K562 (cell line): ENCODE measurements around the gene GAK.

Source experiments
- BHLHE40 ChIP-seq: IDR thresholded peaks from 2 replicates; pipeline ENCODE4 v1.6.1; 2011; ENCODE audit warnings: low read length, improper control_type of control experiment
- ESRRB ChIP-seq: fragments of 250-450 bp; sonication (Bioruptor Pico); IDR thresholded peaks from 2 replicates; pipeline ENCODE4 v1.5.0; 2020; ENCODE audit warnings: mild to moderate bottlenecking, moderate library complexity, borderline replicate concordance
- FOS ChIP-seq: IDR thresholded peaks from 3 replicates; pipeline ENCODE4 v1.6.1; 2011; ENCODE audit not compliant: insufficient read length; ENCODE audit errors: extremely low read depth
- GATAD2B ChIP-seq: fragments of 450-650 bp; IDR thresholded peaks from 2 replicates; pipeline ENCODE4 v1.6.1; 2017; ENCODE audit warnings: mild to moderate bottlenecking, borderline replicate concordance
- HDAC6 ChIP-seq: IDR thresholded peaks from 2 replicates; pipeline ENCODE4 v1.6.1; 2012; ENCODE audit warnings: low read depth, mild to moderate bottlenecking, control low read depth, inconsistent platforms, low read length, moderate library complexity
- JUND ChIP-seq, 2 experiments: IDR thresholded peaks; 2 replicates in 1 of 2; 3 replicates in 1 of 2; pipeline ENCODE4 v1.6.1; 2011; ENCODE audit warnings: borderline replicate concordance in 2 of 2, low read depth in 2 of 2, low read length in 2 of 2, improper control_type of control experiment in 1 of 2, missing biosample characterization in 1 of 2, missing genetic modification characterization in 1 of 2, missing genetic modification reagents in 1 of 2
- POLR2AphosphoS5 ChIP-seq: IDR thresholded peaks from 2 replicates; pipeline ENCODE4 v1.6.1; 2011; ENCODE audit warnings: mild to moderate bottlenecking, low read depth, low read length, moderate library complexity; ENCODE audit not compliant: control insufficient read depth, insufficient read depth
- RBM22 ChIP-seq: fragments of 200-400 bp; formaldehyde crosslinking; IDR thresholded peaks from 2 replicates; pipeline ENCODE4 v1.6.1; 2018; ENCODE audit warnings: low read length, low read depth; ENCODE audit not compliant: poor library complexity, severe bottlenecking
- SAFB2 ChIP-seq: fragments of 200-400 bp; formaldehyde crosslinking; IDR thresholded peaks from 2 replicates; pipeline ENCODE4 v1.6.1; 2018; ENCODE audit warnings: borderline replicate concordance, low read length, low read depth, moderate library complexity; ENCODE audit not compliant: severe bottlenecking
- ZBTB8A ChIP-seq: fragments of 450-650 bp; IDR thresholded peaks from 2 replicates; pipeline ENCODE4 v1.6.1; 2018; ENCODE audit warnings: mild to moderate bottlenecking, moderate library complexity; ENCODE audit not compliant: partially characterized antibody
- TF ChIP-seq, protein P1 (sequence below), 3 experiments: IDR thresholded peaks in 2 of 3; conservative IDR thresholded peaks in 1 of 3; 2 replicates each; pipeline ENCODE4 v1.5.1; 2011 to 2012; ENCODE audit warnings: low read length in 3 of 3, mild to moderate bottlenecking in 3 of 3, control low read depth in 2 of 3, improper control_type of control experiment in 1 of 3, inconsistent platforms in 1 of 3, low read depth in 1 of 3, mixed read lengths in 1 of 3, moderate library complexity in 1 of 3; ENCODE audit not compliant: insufficient read depth in 2 of 3
- TF ChIP-seq, protein P2 (sequence below): IDR thresholded peaks from 3 replicates; pipeline ENCODE4 v1.6.1; 2011; ENCODE audit warnings: borderline replicate concordance, mild to moderate bottlenecking, moderate library complexity; ENCODE audit not compliant: insufficient read length; ENCODE audit errors: extremely low read depth
- TF ChIP-seq, protein P3 (sequence below): fragments of 250-450 bp; sonication (Bioruptor Pico); IDR thresholded peaks from 2 replicates; pipeline ENCODE4 v1.4.0; 2020; ENCODE audit warnings: mild to moderate bottlenecking, moderate library complexity
- TF ChIP-seq, protein P4 (sequence below): sonication (generic); formaldehyde crosslinking; IDR thresholded peaks from 2 replicates; pipeline ENCODE4 v1.8.1; 2023; ENCODE audit warnings: mild to moderate bottlenecking, missing genetic modification reagents

DNA sequence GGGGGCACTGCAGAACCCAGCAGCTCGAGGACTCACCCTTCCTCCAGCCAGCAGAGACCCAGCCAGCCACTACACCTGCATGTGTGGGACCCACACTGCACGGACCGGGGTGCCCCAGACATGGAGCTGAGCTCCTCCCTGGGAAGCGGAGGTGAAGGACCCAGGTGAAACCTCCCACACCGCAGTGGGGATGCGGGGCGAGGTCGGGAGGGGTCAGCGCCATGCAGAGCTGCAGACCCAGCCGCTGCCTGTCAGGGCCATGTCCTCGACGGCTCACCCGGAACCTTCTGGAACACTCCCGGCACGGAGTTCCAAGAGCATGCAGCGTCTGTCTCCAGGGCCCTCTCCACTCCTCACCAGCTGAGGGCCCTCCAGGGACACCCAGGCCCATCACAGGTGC, 42.6 kb downstream of the GAK start:
- TF ChIP-seq FOS, result no peak
- TF ChIP-seq, protein P1, sequence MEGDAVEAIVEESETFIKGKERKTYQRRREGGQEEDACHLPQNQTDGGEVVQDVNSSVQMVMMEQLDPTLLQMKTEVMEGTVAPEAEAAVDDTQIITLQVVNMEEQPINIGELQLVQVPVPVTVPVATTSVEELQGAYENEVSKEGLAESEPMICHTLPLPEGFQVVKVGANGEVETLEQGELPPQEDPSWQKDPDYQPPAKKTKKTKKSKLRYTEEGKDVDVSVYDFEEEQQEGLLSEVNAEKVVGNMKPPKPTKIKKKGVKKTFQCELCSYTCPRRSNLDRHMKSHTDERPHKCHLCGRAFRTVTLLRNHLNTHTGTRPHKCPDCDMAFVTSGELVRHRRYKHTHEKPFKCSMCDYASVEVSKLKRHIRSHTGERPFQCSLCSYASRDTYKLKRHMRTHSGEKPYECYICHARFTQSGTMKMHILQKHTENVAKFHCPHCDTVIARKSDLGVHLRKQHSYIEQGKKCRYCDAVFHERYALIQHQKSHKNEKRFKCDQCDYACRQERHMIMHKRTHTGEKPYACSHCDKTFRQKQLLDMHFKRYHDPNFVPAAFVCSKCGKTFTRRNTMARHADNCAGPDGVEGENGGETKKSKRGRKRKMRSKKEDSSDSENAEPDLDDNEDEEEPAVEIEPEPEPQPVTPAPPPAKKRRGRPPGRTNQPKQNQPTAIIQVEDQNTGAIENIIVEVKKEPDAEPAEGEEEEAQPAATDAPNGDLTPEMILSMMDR (IDR thresholded peaks at IDR 0.05 in 2 of 3, conservative IDR thresholded peaks at IDR 0.05 in 1 of 3; ENCODE audit: insufficient read depth in 2 of 3, low read depth in 1 of 3, low read length in 3 of 3), result no peak
- no peak for TF ChIP-seq ZBTB8A
- no peak for TF ChIP-seq ESRRB
- TF ChIP-seq JUND (IDR thresholded peaks at IDR 0.05; ENCODE audit: borderline replicate concordance, low read depth, low read length), result no peak
- TF ChIP-seq JUND (tag; IDR thresholded peaks at IDR 0.05; ENCODE audit: borderline replicate concordance, low read depth, low read length), result no peak
- TF ChIP-seq, protein P2, sequence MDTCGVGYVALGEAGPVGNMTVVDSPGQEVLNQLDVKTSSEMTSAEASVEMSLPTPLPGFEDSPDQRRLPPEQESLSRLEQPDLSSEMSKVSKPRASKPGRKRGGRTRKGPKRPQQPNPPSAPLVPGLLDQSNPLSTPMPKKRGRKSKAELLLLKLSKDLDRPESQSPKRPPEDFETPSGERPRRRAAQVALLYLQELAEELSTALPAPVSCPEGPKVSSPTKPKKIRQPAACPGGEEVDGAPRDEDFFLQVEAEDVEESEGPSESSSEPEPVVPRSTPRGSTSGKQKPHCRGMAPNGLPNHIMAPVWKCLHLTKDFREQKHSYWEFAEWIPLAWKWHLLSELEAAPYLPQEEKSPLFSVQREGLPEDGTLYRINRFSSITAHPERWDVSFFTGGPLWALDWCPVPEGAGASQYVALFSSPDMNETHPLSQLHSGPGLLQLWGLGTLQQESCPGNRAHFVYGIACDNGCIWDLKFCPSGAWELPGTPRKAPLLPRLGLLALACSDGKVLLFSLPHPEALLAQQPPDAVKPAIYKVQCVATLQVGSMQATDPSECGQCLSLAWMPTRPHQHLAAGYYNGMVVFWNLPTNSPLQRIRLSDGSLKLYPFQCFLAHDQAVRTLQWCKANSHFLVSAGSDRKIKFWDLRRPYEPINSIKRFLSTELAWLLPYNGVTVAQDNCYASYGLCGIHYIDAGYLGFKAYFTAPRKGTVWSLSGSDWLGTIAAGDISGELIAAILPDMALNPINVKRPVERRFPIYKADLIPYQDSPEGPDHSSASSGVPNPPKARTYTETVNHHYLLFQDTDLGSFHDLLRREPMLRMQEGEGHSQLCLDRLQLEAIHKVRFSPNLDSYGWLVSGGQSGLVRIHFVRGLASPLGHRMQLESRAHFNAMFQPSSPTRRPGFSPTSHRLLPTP, result no peak
- TF ChIP-seq, protein P3, sequence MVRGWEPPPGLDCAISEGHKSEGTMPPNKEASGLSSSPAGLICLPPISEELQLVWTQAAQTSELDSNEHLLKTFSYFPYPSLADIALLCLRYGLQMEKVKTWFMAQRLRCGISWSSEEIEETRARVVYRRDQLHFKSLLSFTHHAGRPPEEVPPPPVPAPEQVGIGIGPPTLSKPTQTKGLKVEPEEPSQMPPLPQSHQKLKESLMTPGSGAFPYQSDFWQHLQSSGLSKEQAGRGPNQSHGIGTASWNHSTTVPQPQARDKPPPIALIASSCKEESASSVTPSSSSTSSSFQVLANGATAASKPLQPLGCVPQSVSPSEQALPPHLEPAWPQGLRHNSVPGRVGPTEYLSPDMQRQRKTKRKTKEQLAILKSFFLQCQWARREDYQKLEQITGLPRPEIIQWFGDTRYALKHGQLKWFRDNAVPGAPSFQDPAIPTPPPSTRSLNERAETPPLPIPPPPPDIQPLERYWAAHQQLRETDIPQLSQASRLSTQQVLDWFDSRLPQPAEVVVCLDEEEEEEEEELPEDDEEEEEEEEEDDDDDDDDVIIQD, result no peak
- no peak for TF ChIP-seq RBM22
- TF ChIP-seq, protein P4, sequence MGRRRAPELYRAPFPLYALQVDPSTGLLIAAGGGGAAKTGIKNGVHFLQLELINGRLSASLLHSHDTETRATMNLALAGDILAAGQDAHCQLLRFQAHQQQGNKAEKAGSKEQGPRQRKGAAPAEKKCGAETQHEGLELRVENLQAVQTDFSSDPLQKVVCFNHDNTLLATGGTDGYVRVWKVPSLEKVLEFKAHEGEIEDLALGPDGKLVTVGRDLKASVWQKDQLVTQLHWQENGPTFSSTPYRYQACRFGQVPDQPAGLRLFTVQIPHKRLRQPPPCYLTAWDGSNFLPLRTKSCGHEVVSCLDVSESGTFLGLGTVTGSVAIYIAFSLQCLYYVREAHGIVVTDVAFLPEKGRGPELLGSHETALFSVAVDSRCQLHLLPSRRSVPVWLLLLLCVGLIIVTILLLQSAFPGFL, result no peak
- no peak for TF ChIP-seq SAFB2
- TF ChIP-seq POLR2AphosphoS5, result no peak
- no peak for TF ChIP-seq GATAD2B
- no peak for TF ChIP-seq HDAC6
- no peak for TF ChIP-seq BHLHE40
